ENCODE data around the gene GFER. TPM values are rescaled to one million over a fixed set of nuclear protein-coding genes. Genes with fewer than 3 reads are reported as not detected.

The GFER gene
- total and polyA plus RNA-seq, 2 donors (not counting 1 experiment from before 2014, with no cell fraction given), result 15.6 to 30.4 TPM

DNA sequence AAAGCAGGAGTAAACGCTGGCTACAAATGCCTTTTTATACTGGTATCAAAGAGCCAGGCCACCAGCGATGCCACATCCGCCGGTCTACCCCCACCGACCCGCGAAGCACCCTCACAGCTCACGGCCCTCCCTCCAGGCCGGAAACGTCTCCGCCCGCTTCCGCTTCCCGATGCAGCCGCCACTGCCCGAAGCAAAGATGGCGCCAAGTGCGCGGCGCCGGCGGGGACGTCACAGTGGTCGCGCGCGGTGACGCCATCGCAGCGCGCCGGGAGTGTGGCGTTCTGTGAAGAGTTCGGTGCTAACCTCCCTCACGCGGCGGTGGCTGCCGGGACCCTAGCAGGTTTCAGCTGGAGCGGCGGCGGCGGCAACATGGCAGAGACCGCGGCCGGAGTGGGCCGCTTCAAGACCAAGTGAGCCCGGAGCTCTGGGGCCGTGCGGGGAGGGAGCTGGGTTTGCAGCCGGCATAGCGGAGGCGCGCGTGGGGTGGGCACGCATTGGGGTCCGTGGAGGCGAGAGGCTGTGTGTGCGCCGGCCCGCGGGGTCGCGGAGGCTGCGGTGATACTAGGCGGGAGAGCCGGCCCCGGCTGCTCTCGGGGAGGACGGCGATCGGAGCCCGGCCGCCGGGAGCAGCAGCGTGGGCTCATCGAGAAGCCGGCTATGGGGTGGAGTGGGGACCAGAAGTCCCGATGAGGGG, 12.1 kb upstream of the GFER start, which contains the start of gene TBL3:
TSS of gene TBL3 (plus strand) at position 258 of the 694 bp plus-strand sequence. CDS start at position 370, 112 bp downstream.
- peak within 1 kb of the TSS; percentile 96 for H3K4me3 Mint-ChIP-seq
- peaks cover 0 to 12% (median 1%) of the 10 kb centered on the region in 4 experiments for H3K27me3 ChIP-seq (replicated peaks in 1 of 4; ENCODE audit: control extremely low read depth in 1 of 4, control insufficient read depth in 3 of 4, insufficient read depth in 4 of 4, low read length in 3 of 4)
- H3K9ac ChIP-seq (ENCODE audit: low read length), result peak within 1 kb of the TSS; percentile 84
- ChIA-PET POLR2A (interaction anchor here (0.7 to 1.8 kb wide), 7 partner anchors 10 to 267 kb away, joined by 3 to 15 read pairs (median 5); partner anchors contain the start of genes FAHD1, GFER, HAGH and NDUFB10), CTCF (interaction anchor here (0.6 to 2.1 kb wide), 4 partner anchors 9 to 468 kb away, joined by 3 to 7 read pairs (median 4); partner anchors contain the start of gene GFER)
- peak within 1 kb of the TSS; percentile 93 for H2AFZ ChIP-seq (ENCODE audit: insufficient read depth, low read depth, low read length, poor library complexity, severe bottlenecking)
- peak; percentile 98 for ATAC-seq (ENCODE audit: low read depth)
- H3K27ac ChIP-seq (ENCODE audit: low read length in 2 of 2), result peak within 1 kb of the TSS; percentile 82 to 85
- H3K4me1 ChIP-seq (ENCODE audit: control insufficient read depth in 2 of 2, insufficient read depth in 2 of 2, low read length in 2 of 2), result peaks cover 9 to 19% of the 10 kb centered on the region in 2 donors
- peak; percentile 98 for DNase-seq
- peaks cover 0 to 3% (median 0%) of the 10 kb centered on the region in 3 donors for H3K9me3 ChIP-seq (ENCODE audit: control extremely low read depth in 1 of 3, control insufficient read depth in 2 of 3, insufficient read depth in 1 of 3, low read length in 2 of 3)
- peaks cover 21% of the 10 kb centered on the region for H3K4me1 Mint-ChIP-seq
- H3K9me3 Mint-ChIP-seq (ENCODE audit: insufficient read depth), result no peaks in the 10 kb centered on the region
- peaks cover 40% of the 10 kb centered on the region for H3K79me2 ChIP-seq (ENCODE audit: control insufficient read depth, insufficient read depth, low read length)
- peak within 1 kb of the TSS; percentile 98 for H3K27ac Mint-ChIP-seq
- under 1% methylated on average over 75 of the region's 78 CpGs for WGBS (ENCODE audit: insufficient coverage)
- TF ChIP-seq EZH2 (IDR thresholded peaks at IDR 0.05; ENCODE audit: borderline replicate concordance, insufficient read depth, low read depth, low read length, poor library complexity, severe bottlenecking), result no peak
- TF ChIP-seq CTCF (IDR thresholded peaks at IDR 0.05), result no peak
- peaks cover 0 to 28% of the 10 kb centered on the region in 2 experiments for H3K36me3 ChIP-seq (replicated peaks in 1 of 2; ENCODE audit: control extremely low read depth in 1 of 2, control insufficient read depth in 1 of 2, extremely low read depth in 1 of 2, insufficient read depth in 2 of 2, low read length in 1 of 2)
- no peaks in the 10 kb centered on the region for H3K27me3 Mint-ChIP-seq
- H3K4me3 ChIP-seq (ENCODE audit: control extremely low read depth in 1 of 5, extremely low read depth in 1 of 5, insufficient read depth in 1 of 5, low read depth in 2 of 5, low read length in 4 of 5), result peak within 1 kb of the TSS; percentile 86 to 91 (median 87)
- intact Hi-C loops (cut with micrococcal nuclease), result loop anchor here (1.0 to 5.0 kb wide), 5 partner anchors 8 to 265 kb away; partner anchors contain the start of genes MAPK8IP3, NDUFB10 and RPS2
- peak within 1 kb of the TSS; percentile 97 for H3K4me2 ChIP-seq (replicated peaks; ENCODE audit: low read depth, low read length, poor library complexity, severe bottlenecking)
- H4K20me1 ChIP-seq (ENCODE audit: control insufficient read depth, insufficient read depth, low read length, poor library complexity, severe bottlenecking), result peaks cover 45% of the 10 kb centered on the region
